H1 (cell line): ENCODE results near the gene CABCOCO1.

ENCODE experiments used
- CREB1 ChIP-seq: IDR thresholded peaks from 2 replicates; pipeline ENCODE4 v1.6.1; 2012; ENCODE audit warnings: inconsistent platforms
- NRF1 ChIP-seq: IDR thresholded peaks from 2 replicates; pipeline ENCODE4 v1.6.1; 2011; ENCODE audit warnings: mild to moderate bottlenecking, low read depth, low read length, improper control_type of control experiment

- TF ChIP-seq NRF1, result no peak
- no peak for TF ChIP-seq CREB1
Measured at GRCh38 chr10:61702584-61702983, 39.9 kb downstream of the CABCOCO1 start.
